Epithelial cell of esophagus (primary cell): ENCODE measurements around the gene ALKBH6.

Experiments used
- DNase-seq: peaks from one replicate; pipeline ENCODE4 v3.0.0; 2010; ENCODE audit warnings: low read depth
- H3K4me3 ChIP-seq: 2 replicates; pipeline ENCODE4 v1.5.1; 2011; ENCODE audit warnings: mild to moderate bottlenecking, low read length, control low read depth
- TF ChIP-seq, protein P1 (sequence below): IDR thresholded peaks from 2 replicates; pipeline ENCODE4 v1.5.1; 2011; ENCODE audit warnings: low read depth, mild to moderate bottlenecking, low read length, control low read depth, inconsistent platforms; ENCODE audit not compliant: insufficient read depth; ENCODE audit errors: missing control alignments

ALKBH6 gene

DNA sequence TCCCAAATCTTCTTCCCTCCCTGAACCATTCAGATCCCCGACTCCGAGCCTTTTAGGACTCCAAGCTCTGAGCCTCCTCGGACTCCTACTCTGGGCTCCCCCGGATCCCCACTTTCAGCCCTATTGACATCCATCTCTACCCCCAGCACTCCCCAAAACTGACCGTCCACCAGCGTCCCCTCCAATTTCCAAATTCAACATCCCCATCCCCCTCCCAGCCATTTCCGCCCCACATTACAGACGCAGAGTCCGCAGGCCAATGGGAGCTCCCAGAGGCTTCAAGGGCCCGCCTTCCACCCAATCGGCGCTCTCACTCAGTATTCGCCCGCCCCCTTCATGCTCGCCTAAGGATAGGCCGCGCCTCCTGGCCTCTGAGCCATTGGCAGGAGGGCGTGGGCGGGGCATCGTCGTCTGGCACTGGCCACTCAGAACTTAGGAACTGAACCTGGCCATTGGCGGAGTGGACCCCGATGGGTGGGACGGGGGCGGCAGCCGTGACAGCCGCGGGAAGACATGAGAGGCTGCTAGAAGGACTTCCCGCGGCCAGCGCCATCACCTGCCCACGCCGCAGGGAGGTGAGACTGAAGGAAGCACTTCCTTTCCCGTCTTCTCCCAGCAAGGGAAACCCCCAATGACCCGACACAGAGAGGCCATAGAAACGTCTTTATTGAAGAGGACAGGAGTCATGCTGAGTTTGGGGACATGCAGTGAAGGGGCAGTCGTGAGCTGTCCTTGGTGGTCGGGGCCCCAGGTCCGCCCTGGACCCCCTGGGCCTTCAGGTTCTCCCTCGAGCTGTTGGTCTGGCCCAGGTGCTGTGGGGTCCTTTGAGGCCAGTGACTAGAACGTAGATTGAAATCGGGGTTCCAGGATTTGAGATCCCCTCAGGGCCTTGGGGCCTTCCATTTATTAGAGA is at the start of gene ALKBH6:
TSS of gene ALKBH6 (minus strand) at position 202 of the 913 bp plus-strand sequence. CDS start 816 bp downstream, outside the sequence.
- H3K4me3 ChIP-seq = peak within 1 kb of the TSS; percentile 84
- peak; percentile 100 for DNase-seq

GRCh38 chr19:36061367-36061766 is 47.4 kb upstream of the ALKBH6 start:
- TF ChIP-seq, protein P1, sequence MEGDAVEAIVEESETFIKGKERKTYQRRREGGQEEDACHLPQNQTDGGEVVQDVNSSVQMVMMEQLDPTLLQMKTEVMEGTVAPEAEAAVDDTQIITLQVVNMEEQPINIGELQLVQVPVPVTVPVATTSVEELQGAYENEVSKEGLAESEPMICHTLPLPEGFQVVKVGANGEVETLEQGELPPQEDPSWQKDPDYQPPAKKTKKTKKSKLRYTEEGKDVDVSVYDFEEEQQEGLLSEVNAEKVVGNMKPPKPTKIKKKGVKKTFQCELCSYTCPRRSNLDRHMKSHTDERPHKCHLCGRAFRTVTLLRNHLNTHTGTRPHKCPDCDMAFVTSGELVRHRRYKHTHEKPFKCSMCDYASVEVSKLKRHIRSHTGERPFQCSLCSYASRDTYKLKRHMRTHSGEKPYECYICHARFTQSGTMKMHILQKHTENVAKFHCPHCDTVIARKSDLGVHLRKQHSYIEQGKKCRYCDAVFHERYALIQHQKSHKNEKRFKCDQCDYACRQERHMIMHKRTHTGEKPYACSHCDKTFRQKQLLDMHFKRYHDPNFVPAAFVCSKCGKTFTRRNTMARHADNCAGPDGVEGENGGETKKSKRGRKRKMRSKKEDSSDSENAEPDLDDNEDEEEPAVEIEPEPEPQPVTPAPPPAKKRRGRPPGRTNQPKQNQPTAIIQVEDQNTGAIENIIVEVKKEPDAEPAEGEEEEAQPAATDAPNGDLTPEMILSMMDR = no peak
- H3K4me3 ChIP-seq = no peak overlapping the region
- DNase-seq = no peak

More for the DNA sequence above, at the start of gene ALKBH6:
- TF ChIP-seq, protein P1 = no peak

DNA sequence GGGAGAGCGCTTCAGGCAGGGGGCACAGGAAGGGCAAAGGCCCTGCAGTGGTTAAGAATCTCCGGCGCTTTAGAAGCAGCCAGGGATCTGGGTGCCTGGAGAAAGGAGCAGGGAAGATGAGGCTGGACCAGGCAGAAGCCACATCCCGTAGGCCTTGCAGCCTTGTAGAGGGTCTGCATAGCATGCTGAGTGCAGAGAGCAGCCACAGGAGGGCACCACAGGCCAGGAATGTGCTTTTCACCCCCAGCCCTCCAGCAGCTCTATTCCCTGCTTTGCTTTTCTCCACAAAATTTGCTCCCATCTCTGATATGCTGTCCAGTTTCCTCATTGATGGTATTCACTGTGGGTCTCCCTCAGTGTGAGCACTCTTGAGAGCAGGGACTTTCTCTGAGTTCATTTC is 46.4 kb upstream of the ALKBH6 start:
- H3K4me3 ChIP-seq = no peak overlapping the region
- TF ChIP-seq, protein P1 = peak; percentile 65
- peak; percentile 64 for DNase-seq

GRCh38 chr19:36059180-36059910 is 45.3 kb upstream of the ALKBH6 start:
- no peak overlapping the region for H3K4me3 ChIP-seq
- TF ChIP-seq, protein P1 = no peak
- no peak for DNase-seq

- no peak overlapping the region for H3K4me3 ChIP-seq
- no peak for DNase-seq
- TF ChIP-seq, protein P1 = no peak
These were observed 44.6 kb upstream of the ALKBH6 start for GRCh38 chr19:36058481-36059179.

- H3K4me3 ChIP-seq = peak within 1 kb of the TSS; percentile 60
- TF ChIP-seq, protein P1 = no peak
- peak; percentile 94 for DNase-seq
These were observed 41.0 kb upstream of the ALKBH6 start, which contains the start of gene WDR62 for GRCh38 chr19:36054733-36055686. WDR62 (plus strand) TSS chr19:36054897; CDS start chr19:36054972, 75 bp downstream.
